HG03521 (cell line): ENCODE data around the gene ZNF440.
"Not testable (repeated sequence)": the region's sequence is repeated elsewhere in the genome, so short reads cannot be mapped to it uniquely, and the experiment has no call there.

Experiments
- ATAC-seq: cut with Tn5 transposase; IDR thresholded peaks from one replicate; pipeline ENCODE4 v1.9.1; 2021; ENCODE audit warnings: mild to moderate bottlenecking, moderate library complexity; ENCODE audit not compliant: unreplicated experiment

ZNF440 gene

GRCh38 chr19:11828957-11829876 lies 15.1 kb downstream of the ZNF440 start:
- not testable (repeated sequence) for ATAC-seq

- ATAC-seq: no peak
Measured at GRCh38 chr19:11832253-11832912, 18.3 kb downstream of the ZNF440 start.

GRCh38 chr19:11833541-11833940 lies 19.5 kb downstream of the ZNF440 start:
- no peak for ATAC-seq

- ATAC-seq: not testable (repeated sequence)
Measured at GRCh38 chr19:11835626-11836066, 21.6 kb downstream of the ZNF440 start.

GRCh38 chr19:11843722-11844121 lies 29.6 kb downstream of the ZNF440 start:
- no peak for ATAC-seq

GRCh38 chr19:11847615-11848014 lies 33.5 kb downstream of the ZNF440 start:
- ATAC-seq: not testable (repeated sequence)

GRCh38 chr19:11848200-11848593 lies 34.1 kb downstream of the ZNF440 start:
- no peak for ATAC-seq

GRCh38 chr19:11848594-11849469 lies 34.8 kb downstream of the ZNF440 start, which contains the start of gene ZNF439:
TSS of gene ZNF439 (plus strand) at chr19:11848726. CDS start at chr19:11848868, 142 bp downstream.
- no peak for ATAC-seq

- not testable (repeated sequence) for ATAC-seq
Measured at GRCh38 chr19:11850289-11850688, 36.2 kb downstream of the ZNF440 start.

GRCh38 chr19:11853358-11853757 lies 39.3 kb downstream of the ZNF440 start:
- no peak for ATAC-seq

- ATAC-seq: no peak
Measured at GRCh38 chr19:11856596-11857250, 42.6 kb downstream of the ZNF440 start.

- ATAC-seq: no peak
Measured at GRCh38 chr19:11860721-11861120, 46.6 kb downstream of the ZNF440 start.

- no peak for ATAC-seq
Measured at GRCh38 chr19:11861301-11861700, 47.2 kb downstream of the ZNF440 start.

- not testable (repeated sequence) for ATAC-seq
Measured at GRCh38 chr19:11867766-11868165, 53.7 kb downstream of the ZNF440 start.

GRCh38 chr19:11868188-11868587 lies 54.1 kb downstream of the ZNF440 start:
- no peak for ATAC-seq

- ATAC-seq: no peak
Measured at GRCh38 chr19:11872624-11873023, 58.6 kb downstream of the ZNF440 start.

GRCh38 chr19:11873762-11874161 lies 59.7 kb downstream of the ZNF440 start:
- no peak for ATAC-seq

GRCh38 chr19:11879687-11880266 lies 65.7 kb downstream of the ZNF440 start:
- ATAC-seq: not testable (repeated sequence)

GRCh38 chr19:11880598-11880997 lies 66.5 kb downstream of the ZNF440 start:
- ATAC-seq: no peak
